Activated naive CD4-positive, alpha-beta T cell treated with anti-CD3 and anti-CD28 coated beads, Interleukin-2, amount 50 U/mL, for 72 hours (primary cell): ENCODE measurements around the gene SH3D19. TPM values are rescaled to one million over a fixed set of nuclear protein-coding genes. Genes with fewer than 3 reads are reported as not detected.
A peak's percentile ranks its signal among the peaks of the same experiment; 100 is the strongest.
"Not testable (repeated sequence)": the region's sequence is repeated elsewhere in the genome, so short reads cannot be mapped to it uniquely, and the experiment has no call there.

ENCODE experiments used
- ATAC-seq, 2 donors: fragments of 150-1000 bp; cut with Tn5 transposase; 2 replicates each; pipeline ENCODE4 v1.10.0; 2021; ENCODE audit warnings: mild to moderate bottlenecking in 2 of 2, moderate library complexity in 2 of 2
- DNase-seq, 2 donors: peaks; one replicate each; pipeline ENCODE4 v3.0.0; 2021 to 2022; ENCODE audit warnings: low spot score in 2 of 2
- H3K27ac Mint-ChIP-seq, 2 donors: one replicate each; pipeline ENCODE4 v1.8.0; 2022; ENCODE audit warnings: mild to moderate bottlenecking in 2 of 2, mixed read lengths in 2 of 2
- H3K36me3 Mint-ChIP-seq, 2 donors: one replicate each; pipeline ENCODE4 v1.8.0; 2022; ENCODE audit warnings: mixed read lengths in 2 of 2
- H3K9me3 Mint-ChIP-seq, 2 donors: one replicate each; pipeline ENCODE4 v1.8.0; 2022; ENCODE audit warnings: mixed read lengths in 2 of 2
- total RNA-seq, 2 donors: library from RNA; stranded (reverse); gene quantifications; one replicate each; pipeline ENCODE4 v1.2.3, GENCODE V29; 2022

The SH3D19 gene
- total RNA-seq, 2 donors from 2014 or later, result 1.7 TPM; not detected in 1

DNA sequence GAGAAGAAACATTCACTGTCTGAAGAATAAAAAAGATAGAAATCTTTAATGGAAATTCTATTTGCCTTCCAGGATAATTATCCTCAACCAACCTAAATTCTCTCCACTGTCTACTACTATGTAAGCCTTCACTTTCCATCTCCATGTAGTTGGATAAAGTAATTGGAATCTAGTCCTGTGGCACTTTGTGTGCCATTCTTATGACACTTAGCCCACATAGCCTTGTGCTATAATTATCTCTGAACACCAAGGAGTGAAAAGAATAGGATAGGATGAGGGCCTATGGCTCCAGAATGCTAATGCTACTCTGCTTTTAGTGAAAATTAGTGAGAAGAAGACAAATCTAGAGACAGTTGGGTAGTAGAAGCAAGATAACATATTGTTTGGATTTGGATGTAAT is 28.2 kb downstream of the SH3D19 start:
- Mint-ChIP-seq H3K36me3 (peaks cover 0 to 5% of the 10 kb centered on the region in 2 donors), H3K27ac (no peak overlapping the region), H3K9me3 (peaks cover 0 to 4% of the 10 kb centered on the region in 2 donors)
- no peak for ATAC-seq
- no peak for DNase-seq

- no peaks in the 10 kb centered on the region for H3K9me3 Mint-ChIP-seq
- no peak for ATAC-seq
These were observed 29.2 kb downstream of the SH3D19 start for GRCh38 chr4:151296227-151296626.

DNA sequence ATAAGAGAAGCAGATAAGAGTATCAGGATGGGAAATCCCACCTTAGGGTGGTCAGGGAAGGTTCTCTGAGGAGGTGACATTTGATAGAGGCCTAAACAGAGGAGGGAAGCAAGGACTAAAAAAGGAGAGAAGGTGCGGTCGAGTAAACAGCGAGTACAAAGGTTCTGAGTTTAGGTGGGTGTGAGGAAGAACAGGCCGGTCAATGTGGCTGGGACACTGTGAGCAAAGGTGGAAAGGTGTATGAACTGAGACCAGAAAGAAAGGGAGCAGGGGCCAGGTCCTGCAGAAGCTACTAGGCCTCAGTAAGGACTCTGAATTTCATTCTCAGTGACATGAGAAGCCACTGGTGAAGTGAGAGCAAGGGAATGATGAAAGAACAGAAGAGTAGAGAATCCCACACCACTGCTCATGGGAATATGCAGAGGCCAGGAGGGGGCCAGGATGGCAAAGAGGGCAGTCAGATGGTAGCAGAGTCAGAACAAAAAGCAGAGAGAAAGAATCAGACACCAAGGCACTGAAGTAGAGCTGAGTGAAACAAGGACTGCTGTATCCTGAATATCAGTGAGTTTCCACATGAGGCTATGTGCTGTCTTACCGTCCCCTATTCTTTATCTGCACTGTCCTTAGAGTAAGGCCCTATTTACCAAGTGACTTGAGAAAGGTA is 30.4 kb downstream of the SH3D19 start:
- Mint-ChIP-seq H3K27ac (no peak overlapping the region), H3K9me3 (no peaks in the 10 kb centered on the region), H3K36me3 (no peaks in the 10 kb centered on the region)
- no peak for DNase-seq
- no peak for ATAC-seq

More at GRCh38 chr4:151296227-151296626, 29.2 kb downstream of the SH3D19 start:
- Mint-ChIP-seq H3K27ac (no peak overlapping the region), H3K36me3 (peaks cover 0 to under 1% of the 10 kb centered on the region in 2 donors)
- DNase-seq, result no peak

GRCh38 chr4:151292038-151292437 is 33.4 kb downstream of the SH3D19 start:
- Mint-ChIP-seq H3K9me3 (no peaks in the 10 kb centered on the region), H3K36me3 (no peaks in the 10 kb centered on the region), H3K27ac (no peak overlapping the region)
- no peak for ATAC-seq
- DNase-seq, result no peak

- Mint-ChIP-seq H3K36me3 (no peaks in the 10 kb centered on the region), H3K27ac (no peak overlapping the region), H3K9me3 (no peaks in the 10 kb centered on the region)
- ATAC-seq, result no peak
- no peak for DNase-seq
These were observed 33.9 kb downstream of the SH3D19 start for GRCh38 chr4:151291485-151291884.

DNA sequence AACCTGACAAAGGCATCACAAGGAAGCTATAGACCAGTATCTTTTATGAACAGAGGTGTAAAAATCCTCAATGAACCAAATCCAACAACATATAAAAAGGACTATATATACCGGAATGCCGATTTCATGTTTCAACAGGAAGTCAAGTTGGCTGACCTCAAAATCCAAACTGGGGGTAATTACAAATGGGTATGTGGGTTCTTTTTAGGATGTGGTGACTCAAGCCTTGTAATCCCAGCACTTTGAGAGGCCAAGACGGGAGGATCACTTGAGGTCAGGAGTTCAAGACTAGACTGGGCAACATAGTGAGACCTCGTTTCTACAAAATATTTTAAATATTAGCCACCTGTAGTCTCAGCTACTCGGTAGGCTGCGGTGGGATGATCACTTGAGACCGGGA is 38.0 kb downstream of the SH3D19 start:
- Mint-ChIP-seq H3K27ac (no peak overlapping the region), H3K9me3 (no peaks in the 10 kb centered on the region), H3K36me3 (no peaks in the 10 kb centered on the region)
- DNase-seq (no peak), ATAC-seq (no peak)

GRCh38 chr4:151284534-151285245 is 40.7 kb downstream of the SH3D19 start:
- DNase-seq (no peak), ATAC-seq (no peak)
- Mint-ChIP-seq H3K9me3 (no peaks in the 10 kb centered on the region), H3K27ac (no peak overlapping the region), H3K36me3 (no peaks in the 10 kb centered on the region)

DNA sequence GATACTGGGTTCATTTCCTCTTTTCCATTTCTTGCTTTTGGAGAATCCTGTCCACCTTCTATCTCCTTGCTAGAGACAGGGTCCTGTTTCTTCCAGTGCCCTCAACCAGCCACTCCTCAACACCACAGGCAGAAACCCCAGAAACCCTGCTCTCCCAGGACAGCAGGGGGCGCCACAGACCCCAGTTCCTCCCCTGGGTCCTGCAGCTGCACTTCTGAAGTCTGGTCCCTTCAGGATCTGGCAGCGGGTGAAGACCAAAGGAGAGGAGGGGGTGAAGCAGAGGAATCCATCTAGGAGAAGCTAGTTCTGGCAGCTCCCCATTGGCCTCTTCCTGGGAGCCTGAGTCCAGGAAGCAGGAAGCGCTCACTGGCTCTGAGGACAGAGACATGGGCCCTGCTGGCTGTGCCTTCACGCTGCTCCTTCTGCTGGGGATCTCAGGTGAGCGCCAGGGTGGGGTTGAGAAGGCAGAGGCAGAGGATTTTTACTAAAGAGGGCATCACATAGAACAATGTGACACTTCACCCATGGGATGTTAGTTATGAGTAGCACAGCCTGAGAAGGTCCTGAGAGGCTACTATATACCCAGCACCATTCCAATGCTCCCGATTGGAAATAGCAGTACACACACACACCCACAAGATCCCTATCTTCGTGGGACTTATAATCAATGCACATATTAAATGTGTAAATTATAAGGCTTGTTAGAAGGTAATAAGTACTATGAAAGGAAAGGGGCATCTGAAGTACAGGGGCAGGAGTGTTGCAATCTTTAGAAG is 48.4 kb downstream of the SH3D19 start, which contains the start of gene PRSS48:
PRSS48 (plus strand) TSS at position 375 of the 776 bp plus-strand sequence; CDS start at position 387, 12 bp downstream.
- Mint-ChIP-seq H3K27ac (no peak within 1 kb of the TSS), H3K36me3 (no peaks in the 10 kb centered on the region), H3K9me3 (no peaks in the 10 kb centered on the region)
- DNase-seq (peak in 1 of 2 donors; percentile 78), ATAC-seq (peak; percentile 59 to 74)

GRCh38 chr4:151268905-151269304 is 56.5 kb downstream of the SH3D19 start:
- not testable (repeated sequence) for H3K9me3 Mint-ChIP-seq, DNase-seq, H3K27ac Mint-ChIP-seq, H3K36me3 Mint-ChIP-seq, ATAC-seq

GRCh38 chr4:151267822-151268535 is 57.4 kb downstream of the SH3D19 start:
- ATAC-seq (no peak), DNase-seq (no peak)
- no peak overlapping the region for H3K27ac Mint-ChIP-seq
- no peaks in the 10 kb centered on the region for H3K36me3 Mint-ChIP-seq
- no peaks in the 10 kb centered on the region for H3K9me3 Mint-ChIP-seq

- no peak for DNase-seq
- Mint-ChIP-seq H3K36me3 (no peaks in the 10 kb centered on the region), H3K27ac (no peak overlapping the region), H3K9me3 (no peaks in the 10 kb centered on the region)
- ATAC-seq, result no peak
These were observed 58.3 kb downstream of the SH3D19 start for GRCh38 chr4:151267104-151267503.

GRCh38 chr4:151266497-151266896 is 58.9 kb downstream of the SH3D19 start:
- DNase-seq (no peak), ATAC-seq (no peak)
- Mint-ChIP-seq H3K27ac (no peak overlapping the region), H3K9me3 (no peaks in the 10 kb centered on the region), H3K36me3 (no peaks in the 10 kb centered on the region)

DNA sequence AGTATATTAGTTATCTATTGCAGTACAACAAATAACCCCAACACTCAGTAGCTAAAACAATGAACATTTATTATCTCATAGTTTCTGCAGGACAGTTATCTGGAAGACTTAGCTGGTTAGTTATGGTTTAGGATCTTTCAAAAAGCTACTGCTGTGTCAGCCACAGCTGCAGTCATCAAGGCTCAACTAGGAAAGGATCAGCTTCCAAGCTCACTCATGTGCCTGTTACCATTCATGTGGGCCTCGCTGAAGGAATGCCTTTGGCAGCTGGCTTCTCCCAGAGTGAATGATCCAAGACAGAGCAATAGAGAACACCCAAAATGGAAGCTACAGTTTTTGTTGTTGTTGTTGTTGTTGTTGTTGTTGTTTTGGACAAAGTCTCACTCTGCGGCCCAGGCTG is 62.0 kb downstream of the SH3D19 start:
- H3K27ac Mint-ChIP-seq, result no peak overlapping the region
- DNase-seq (no peak), ATAC-seq (no peak)
- H3K36me3 Mint-ChIP-seq, result no peaks in the 10 kb centered on the region
- no peaks in the 10 kb centered on the region for H3K9me3 Mint-ChIP-seq

DNA sequence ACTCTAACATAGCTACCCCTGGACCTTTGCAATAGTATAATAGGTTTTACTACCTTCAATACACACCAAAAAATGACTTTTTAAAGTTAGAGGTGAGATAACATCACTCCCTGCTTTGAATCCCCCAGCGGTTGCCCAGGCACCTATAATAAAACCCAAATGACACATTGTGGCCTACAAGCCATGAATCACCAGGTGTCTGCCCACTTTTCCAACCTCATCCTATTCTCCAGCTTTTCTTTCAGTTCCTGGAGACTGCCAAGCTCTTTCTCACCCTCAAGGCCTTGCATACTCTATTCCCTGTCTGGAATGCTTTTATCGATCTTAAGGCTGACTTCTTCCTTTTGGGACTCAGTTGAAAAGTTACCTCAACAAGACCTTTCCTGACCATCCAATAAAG is 64.9 kb downstream of the SH3D19 start:
- DNase-seq (no peak), ATAC-seq (no peak)
- H3K9me3 Mint-ChIP-seq, result no peaks in the 10 kb centered on the region
- no peaks in the 10 kb centered on the region for H3K36me3 Mint-ChIP-seq
- H3K27ac Mint-ChIP-seq, result no peak overlapping the region

GRCh38 chr4:151259752-151260151 is 65.7 kb downstream of the SH3D19 start:
- ATAC-seq, result no peak
- H3K27ac Mint-ChIP-seq, result no peak overlapping the region

DNA sequence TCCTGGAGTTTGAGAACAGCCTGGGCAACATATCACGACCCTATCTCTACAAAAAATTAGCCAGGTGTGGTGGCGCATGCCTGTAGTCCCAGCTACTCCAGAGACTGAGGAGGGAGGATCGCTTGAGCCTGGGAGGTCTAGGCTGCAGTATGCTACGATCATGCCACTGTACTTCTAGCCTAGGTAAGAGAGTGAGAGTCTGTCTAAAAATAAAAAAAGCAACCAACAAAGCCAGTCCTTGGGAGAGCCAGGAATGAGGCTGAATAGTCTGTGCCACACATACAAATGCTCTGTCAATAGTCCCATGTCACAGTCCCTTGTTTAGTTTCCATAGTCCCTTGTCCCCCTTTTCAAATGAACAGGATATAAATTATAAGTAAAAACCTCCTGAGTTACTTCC is 67.7 kb downstream of the SH3D19 start:
- no peak for ATAC-seq
- no peak for DNase-seq
- Mint-ChIP-seq H3K27ac (no peak overlapping the region), H3K9me3 (no peaks in the 10 kb centered on the region), H3K36me3 (no peaks in the 10 kb centered on the region)

More at GRCh38 chr4:151259752-151260151, 65.7 kb downstream of the SH3D19 start:
- no peak for DNase-seq
- Mint-ChIP-seq H3K36me3 (no peaks in the 10 kb centered on the region), H3K9me3 (no peaks in the 10 kb centered on the region)

DNA sequence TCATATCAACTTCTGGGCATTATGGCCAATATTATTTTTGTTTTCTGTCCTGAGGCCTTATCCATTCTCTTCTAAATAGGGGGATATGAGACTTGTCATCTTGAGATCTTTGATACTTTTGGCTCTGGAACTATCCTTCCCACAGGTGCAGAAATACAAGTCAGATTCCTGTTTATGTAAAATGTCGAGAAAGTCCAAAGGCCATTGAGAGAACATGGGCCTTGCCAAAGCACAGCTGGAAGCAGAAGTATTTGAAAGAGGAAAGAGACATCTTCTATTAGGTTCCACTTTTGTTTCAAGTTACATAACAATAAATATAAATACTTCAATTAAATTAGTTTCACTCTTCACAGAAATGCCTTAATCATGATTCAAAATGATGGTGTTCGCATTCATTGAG is 69.3 kb downstream of the SH3D19 start:
- H3K27ac Mint-ChIP-seq, result no peak overlapping the region
- no peaks in the 10 kb centered on the region for H3K9me3 Mint-ChIP-seq
- no peaks in the 10 kb centered on the region for H3K36me3 Mint-ChIP-seq
- ATAC-seq (no peak), DNase-seq (no peak)
